ENCODE measurements around the gene CILP2.

- TF ChIP-seq POLR2AphosphoS5 (IDR thresholded peaks at IDR 0.05; ENCODE audit: low read depth, low read length), result no peak
- TF ChIP-seq SIN3A (IDR thresholded peaks at IDR 0.05; ENCODE audit: borderline replicate concordance, insufficient read depth, low read length), result no peak
Measured at GRCh38 chr19:19533841-19534240, 4.2 kb upstream of the CILP2 start.
